Limb (tissue), 2 donors: ENCODE data around the gene PRR13.

ENCODE experiments used
- DNase-seq, 2 donors: peaks; one replicate each; pipeline ENCODE4 v3.0.0-alpha.2; 2016; ENCODE audit errors: extremely low spot score in 2 of 2

PRR13 gene

DNA sequence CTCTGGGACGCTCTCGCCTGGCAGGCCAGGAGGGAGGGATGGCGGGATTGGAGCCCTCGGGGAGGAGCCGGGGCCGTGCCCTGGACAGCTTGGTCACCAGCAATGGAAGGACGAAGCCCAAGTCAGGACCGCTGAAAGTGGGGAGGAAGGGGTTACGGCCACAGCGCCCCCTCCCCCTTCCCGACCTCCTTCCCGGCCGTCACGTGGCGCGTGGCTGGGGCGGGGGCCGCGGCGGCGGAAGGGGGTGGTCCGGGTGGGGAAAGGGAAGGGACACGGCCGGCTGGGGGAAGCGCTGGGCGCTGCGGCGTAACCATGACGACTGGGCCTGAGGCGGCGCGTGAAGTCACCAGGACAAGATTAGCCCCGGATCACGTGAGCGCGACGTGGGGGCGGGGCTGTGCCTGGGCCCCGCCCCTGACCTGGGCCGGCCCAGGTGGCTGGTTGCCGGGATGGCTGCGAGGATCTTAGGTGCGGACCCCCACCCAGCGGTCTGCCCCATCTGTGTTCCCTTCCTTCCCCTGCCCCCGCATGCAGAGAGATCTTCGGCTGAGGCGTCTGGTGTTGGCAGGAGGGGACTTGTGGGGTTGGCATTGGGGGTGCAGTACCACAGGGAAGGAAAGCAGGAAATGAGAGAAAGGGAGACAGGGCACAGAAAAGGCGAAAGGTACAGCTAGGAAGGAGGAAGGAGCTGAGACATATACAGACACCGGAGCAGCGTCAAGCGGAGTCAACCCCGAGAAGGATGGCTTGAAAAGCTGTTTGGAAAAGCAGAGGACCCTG, 51.5 kb downstream of the PRR13 start:
- DNase-seq, result peak; percentile 96 to 98

- no peak for DNase-seq
Measured at GRCh38 chr12:53493610-53494391, 52.3 kb downstream of the PRR13 start.
